GM10266 (cell line): ENCODE measurements around the gene ZNF200.

Experiments
- DNase-seq: peaks from one replicate; pipeline ENCODE4 v3.0.0; 2012; ENCODE audit errors: extremely low spot score
- TF ChIP-seq, protein P1 (sequence below): IDR thresholded peaks from 2 replicates; pipeline ENCODE4 v1.5.1; 2012; ENCODE audit warnings: mild to moderate bottlenecking, low read depth; ENCODE audit not compliant: control insufficient read depth, insufficient read depth; ENCODE audit errors: missing control alignments

Gene ZNF200

DNA sequence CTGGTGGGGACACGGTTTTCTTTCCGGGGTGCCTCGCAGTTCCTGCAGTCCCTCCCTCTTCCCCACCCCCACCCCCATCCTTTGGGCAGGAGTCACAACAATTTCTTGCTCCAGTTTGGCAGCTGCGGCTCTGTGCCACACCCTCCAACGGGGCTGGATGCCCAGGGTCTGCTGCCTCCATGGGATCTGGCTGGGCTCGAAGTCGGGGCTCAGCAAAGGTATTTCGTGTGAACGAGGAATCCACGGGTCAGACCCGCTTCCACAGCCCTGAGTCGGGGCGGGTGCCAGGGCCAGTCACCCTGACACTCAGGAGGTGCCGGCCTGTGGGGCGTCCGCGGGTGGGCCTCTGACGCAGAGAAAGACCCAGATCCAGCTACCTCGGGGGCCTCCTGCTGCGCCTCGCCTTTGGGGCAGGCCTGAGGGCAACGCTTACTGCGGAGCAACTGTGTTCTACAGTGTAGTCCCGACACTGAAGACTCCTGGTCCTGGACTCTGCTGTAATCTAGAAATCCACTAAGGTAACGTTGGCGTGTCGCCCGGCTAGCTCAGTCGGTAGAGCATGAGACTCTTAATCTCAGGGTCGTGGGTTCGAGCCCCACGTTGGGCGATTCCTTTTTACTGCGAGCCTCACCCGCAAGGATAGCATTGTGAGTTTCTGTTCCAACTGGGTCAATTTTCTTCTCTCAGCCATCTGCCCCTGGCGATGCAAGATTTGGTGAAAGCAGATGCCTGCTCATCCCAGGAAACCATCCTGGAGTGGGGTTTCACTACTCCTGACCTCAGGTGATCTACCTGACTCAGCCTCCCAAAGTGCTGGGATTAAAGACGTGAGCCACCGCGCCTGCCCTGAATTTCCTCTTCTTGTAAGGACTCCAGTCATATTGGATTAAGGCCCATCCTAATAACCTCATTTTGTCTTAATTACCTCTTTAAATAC is 59.5 kb downstream of the ZNF200 start:
- no peak for DNase-seq
- TF ChIP-seq, protein P1, sequence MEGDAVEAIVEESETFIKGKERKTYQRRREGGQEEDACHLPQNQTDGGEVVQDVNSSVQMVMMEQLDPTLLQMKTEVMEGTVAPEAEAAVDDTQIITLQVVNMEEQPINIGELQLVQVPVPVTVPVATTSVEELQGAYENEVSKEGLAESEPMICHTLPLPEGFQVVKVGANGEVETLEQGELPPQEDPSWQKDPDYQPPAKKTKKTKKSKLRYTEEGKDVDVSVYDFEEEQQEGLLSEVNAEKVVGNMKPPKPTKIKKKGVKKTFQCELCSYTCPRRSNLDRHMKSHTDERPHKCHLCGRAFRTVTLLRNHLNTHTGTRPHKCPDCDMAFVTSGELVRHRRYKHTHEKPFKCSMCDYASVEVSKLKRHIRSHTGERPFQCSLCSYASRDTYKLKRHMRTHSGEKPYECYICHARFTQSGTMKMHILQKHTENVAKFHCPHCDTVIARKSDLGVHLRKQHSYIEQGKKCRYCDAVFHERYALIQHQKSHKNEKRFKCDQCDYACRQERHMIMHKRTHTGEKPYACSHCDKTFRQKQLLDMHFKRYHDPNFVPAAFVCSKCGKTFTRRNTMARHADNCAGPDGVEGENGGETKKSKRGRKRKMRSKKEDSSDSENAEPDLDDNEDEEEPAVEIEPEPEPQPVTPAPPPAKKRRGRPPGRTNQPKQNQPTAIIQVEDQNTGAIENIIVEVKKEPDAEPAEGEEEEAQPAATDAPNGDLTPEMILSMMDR: no peak

GRCh38 chr16:3174618-3175148 is 60.3 kb downstream of the ZNF200 start:
- no peak for DNase-seq
- TF ChIP-seq, protein P1: no peak

DNA sequence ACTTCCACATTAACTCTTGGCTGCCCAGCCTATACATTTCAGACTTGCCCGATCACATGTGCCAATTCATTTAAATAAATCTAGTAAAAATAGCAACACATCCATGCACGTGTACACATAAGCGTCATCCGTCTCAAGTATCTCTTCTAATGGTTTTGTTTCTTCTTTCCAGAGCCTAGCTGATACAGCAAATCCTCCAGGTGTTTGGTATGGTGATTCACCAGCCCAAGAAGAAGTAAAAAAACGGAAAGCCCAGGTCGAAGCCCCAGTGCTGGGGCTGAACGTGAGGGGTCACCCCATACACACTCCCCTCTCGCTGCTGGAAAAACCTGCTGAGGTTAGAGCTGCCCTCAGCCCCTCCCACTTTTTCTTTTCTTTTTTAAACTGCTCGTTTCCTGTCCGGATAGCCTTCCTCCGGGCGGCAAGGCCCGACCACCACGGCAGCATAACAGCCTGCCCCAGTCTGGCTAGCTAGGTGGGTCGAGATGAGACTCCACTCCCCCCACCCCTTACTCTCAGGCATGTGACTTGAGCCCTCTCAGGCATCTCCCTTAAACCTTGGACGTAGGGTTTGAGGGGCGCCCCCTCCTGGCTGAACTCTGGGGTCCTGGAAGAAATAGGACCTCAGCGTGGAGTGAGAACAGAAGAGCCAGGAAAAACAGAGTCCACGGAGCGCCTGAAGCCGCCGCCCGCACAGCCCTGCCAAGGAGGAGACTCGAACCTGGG is 60.9 kb downstream of the ZNF200 start:
- TF ChIP-seq, protein P1: peak; percentile 59
- peak; percentile 66 for DNase-seq
